Coronary artery (tissue), 2 donors: ENCODE measurements around the gene PXT1.

ENCODE experiments used
- DNase-seq: peaks from one replicate; pipeline ENCODE4 v3.0.0-alpha.2; 2017; ENCODE audit warnings: low spot score
- H3K27ac ChIP-seq, 2 donors: fragments of 200-600 bp; sonication (generic); one replicate each; pipeline ENCODE4 v1.5.1; 2016 to 2019
- H3K4me3 ChIP-seq: fragments of 200-600 bp; sonication (generic); 2 replicates; pipeline ENCODE4 v1.5.1; 2016; ENCODE audit warnings: mild to moderate bottlenecking, moderate library complexity
- TF ChIP-seq, protein P1 (sequence below): fragments of 200-600 bp; sonication (generic); IDR thresholded peaks from one replicate; pipeline ENCODE4 v1.5.1; 2019; ENCODE audit warnings: antibody characterized with exemption

PXT1 gene

DNA sequence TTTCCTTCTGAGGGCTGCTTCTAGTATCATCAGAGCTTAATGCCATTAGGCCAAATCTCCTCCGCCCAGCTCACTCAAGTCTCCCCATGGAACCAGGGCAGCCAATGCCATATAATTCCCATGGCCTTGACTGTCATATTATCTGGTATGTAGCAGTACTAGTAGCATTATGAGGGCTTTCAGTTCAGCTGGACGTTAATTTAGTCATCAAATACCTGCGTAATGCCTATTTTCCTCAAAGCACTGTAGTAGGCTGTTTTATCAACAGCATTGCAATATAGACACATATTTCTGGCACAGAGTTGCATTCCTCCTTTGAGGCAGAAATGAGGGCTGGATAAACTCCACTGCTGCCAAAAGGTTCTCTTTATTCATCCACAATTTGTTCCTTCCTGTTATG lies 1.8 kb upstream of the PXT1 start:
- H3K27ac ChIP-seq = peak overlapping the region; percentile 96 to 98
- peak overlapping the region; percentile 89 for H3K4me3 ChIP-seq
- no peak for DNase-seq
- TF ChIP-seq, protein P1, sequence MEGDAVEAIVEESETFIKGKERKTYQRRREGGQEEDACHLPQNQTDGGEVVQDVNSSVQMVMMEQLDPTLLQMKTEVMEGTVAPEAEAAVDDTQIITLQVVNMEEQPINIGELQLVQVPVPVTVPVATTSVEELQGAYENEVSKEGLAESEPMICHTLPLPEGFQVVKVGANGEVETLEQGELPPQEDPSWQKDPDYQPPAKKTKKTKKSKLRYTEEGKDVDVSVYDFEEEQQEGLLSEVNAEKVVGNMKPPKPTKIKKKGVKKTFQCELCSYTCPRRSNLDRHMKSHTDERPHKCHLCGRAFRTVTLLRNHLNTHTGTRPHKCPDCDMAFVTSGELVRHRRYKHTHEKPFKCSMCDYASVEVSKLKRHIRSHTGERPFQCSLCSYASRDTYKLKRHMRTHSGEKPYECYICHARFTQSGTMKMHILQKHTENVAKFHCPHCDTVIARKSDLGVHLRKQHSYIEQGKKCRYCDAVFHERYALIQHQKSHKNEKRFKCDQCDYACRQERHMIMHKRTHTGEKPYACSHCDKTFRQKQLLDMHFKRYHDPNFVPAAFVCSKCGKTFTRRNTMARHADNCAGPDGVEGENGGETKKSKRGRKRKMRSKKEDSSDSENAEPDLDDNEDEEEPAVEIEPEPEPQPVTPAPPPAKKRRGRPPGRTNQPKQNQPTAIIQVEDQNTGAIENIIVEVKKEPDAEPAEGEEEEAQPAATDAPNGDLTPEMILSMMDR = no peak

GRCh38 chr6:36443471-36444428 lies 1.1 kb upstream of the PXT1 start:
- Histone ChIP-seq H3K27ac (peak overlapping the region; percentile 96 to 98), H3K4me3 (peak overlapping the region; percentile 89)
- DNase-seq = no peak
- TF ChIP-seq, protein P1 = no peak

DNA sequence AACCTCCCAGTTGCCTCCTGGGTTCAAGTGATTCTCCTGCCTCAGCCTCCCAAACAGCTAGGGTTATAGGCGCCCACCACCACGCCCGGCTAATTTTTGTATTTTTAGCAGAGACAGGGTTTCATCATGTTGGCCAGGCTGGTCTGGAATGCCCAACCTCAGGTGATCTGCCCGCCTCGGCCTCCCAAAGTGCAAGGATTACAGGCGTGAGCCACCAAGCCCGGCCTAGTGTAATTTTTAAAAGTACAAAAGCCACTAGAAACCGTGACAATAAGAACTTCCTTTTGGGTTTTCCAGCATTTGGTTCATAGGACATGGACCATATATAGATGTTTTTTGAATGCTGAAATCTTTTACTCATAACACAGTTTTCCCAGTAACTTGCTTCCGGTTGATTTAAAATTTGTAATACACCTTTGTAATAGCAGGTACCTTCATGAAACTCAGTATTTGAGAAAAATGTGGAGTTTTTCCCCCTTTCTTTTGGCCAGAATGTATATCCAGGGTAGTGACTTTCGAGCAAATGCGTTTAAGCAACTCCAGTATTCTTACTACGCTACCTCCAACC lies 467 bp downstream of the PXT1 start:
- DNase-seq = no peak
- Histone ChIP-seq H3K27ac (peak overlapping the region; percentile 96 to 98), H3K4me3 (peak overlapping the region; percentile 89)
- TF ChIP-seq, protein P1 = no peak

- DNase-seq = peak; percentile 99
- H3K27ac ChIP-seq = peak overlapping the region; percentile 96 to 98
- TF ChIP-seq, protein P1 = no peak
- no peak overlapping the region for H3K4me3 ChIP-seq
These were observed 1.3 kb downstream of the PXT1 start for GRCh38 chr6:36441307-36441894.

DNA sequence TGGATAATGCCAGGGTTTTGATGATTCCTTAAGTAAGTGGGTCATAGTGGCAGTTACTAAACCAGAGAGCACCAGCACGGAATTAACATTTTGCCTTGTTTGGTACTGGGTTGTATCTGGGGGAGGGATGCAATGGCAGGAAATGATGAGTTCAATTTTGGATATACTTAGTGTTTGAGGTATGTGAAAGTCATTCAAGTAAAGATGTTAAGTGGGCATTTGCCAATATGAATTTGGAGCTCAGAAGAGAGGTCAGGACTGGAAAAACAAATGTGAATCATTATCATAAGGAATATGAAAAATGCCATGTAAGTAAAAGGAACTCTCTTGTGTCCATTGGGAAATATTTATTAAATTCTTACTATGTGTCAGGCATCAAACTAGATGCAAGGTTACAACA lies 6.2 kb downstream of the PXT1 start:
- H3K27ac ChIP-seq = no peak overlapping the region
- DNase-seq = no peak
- no peak overlapping the region for H3K4me3 ChIP-seq
- TF ChIP-seq, protein P1 = no peak

- TF ChIP-seq, protein P1 = no peak
- Histone ChIP-seq H3K4me3 (no peak overlapping the region), H3K27ac (no peak overlapping the region)
- DNase-seq = no peak
These were observed 10.4 kb downstream of the PXT1 start for GRCh38 chr6:36432151-36432671.
